Measurements from ENCODE around the gene KMO.

- TF ChIP-seq CTCF (IDR thresholded peaks at IDR 0.05) (no peak), POLR2A (IDR thresholded peaks at IDR 0.05) (no peak), EP300 (IDR thresholded peaks at IDR 0.05) (no peak)
Observed at GRCh38 chr1:241591317-241591716, 59.1 kb downstream of the KMO start.
